ENCODE results near the gene CDON. TPM values are rescaled to one million over a fixed set of nuclear protein-coding genes. Genes with fewer than 3 reads are reported as not detected.

Gene CDON
- total and polyA plus RNA-seq, 8 donors: 0.31 to 80.8 (median 21.2) TPM

DNA sequence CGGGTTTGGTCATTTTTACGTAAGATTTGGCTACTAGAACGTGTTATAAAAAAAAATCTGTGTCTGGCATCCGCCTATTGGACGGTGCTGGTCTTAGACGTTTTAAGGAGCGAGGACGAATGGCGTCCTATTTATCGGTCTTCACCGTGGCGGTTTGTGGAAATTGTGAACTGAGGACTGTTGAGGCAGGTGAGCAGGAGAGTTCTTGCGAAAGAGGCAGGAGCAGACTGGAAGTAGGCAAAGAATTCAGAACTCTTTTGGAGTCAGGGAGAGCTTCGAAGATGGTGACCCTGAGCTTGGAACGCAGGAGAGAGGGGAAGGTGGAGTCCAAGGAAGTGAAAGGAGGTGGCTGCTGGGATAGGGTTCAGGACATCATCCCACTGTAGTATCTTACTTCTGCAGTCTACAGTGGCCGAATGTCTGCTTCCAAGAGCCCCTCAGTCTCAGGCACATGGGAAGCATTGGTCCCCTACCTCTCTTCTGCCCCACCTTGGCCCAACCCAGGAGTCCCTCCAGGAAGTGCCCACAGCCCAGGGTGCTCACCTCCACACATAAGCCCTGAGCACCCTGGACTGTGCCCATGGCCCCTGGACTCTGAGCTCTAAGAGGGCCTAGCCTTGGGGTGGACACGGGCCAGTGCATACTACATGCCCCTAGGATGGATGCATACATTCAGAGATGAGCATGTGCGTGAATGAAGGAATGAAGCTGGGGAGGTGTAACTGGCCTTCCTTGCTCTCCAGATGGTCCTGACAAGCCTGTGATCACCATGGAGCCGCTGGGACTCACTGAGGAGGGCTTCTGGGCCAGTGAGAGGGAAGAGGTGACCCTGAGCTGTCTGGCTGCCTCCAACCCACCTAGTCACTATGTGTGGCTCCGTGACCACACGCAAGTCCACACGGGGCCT lies 113.1 kb downstream of the CDON start:
- peaks cover 0 to 22% (median 0%) of the 10 kb centered on the region in 3 donors for H3K27me3 ChIP-seq
- TF ChIP-seq POLR2A (IDR thresholded peaks at IDR 0.05) (no peak), POLR2AphosphoS5 (IDR thresholded peaks at IDR 0.05) (no peak), EP300 (IDR thresholded peaks at IDR 0.05) (no peak)
- TF ChIP-seq, protein P1, sequence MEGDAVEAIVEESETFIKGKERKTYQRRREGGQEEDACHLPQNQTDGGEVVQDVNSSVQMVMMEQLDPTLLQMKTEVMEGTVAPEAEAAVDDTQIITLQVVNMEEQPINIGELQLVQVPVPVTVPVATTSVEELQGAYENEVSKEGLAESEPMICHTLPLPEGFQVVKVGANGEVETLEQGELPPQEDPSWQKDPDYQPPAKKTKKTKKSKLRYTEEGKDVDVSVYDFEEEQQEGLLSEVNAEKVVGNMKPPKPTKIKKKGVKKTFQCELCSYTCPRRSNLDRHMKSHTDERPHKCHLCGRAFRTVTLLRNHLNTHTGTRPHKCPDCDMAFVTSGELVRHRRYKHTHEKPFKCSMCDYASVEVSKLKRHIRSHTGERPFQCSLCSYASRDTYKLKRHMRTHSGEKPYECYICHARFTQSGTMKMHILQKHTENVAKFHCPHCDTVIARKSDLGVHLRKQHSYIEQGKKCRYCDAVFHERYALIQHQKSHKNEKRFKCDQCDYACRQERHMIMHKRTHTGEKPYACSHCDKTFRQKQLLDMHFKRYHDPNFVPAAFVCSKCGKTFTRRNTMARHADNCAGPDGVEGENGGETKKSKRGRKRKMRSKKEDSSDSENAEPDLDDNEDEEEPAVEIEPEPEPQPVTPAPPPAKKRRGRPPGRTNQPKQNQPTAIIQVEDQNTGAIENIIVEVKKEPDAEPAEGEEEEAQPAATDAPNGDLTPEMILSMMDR (IDR thresholded peaks at IDR 0.05): no peak
- no peak overlapping the region for H3K27ac ChIP-seq
- H3K36me3 ChIP-seq: no peaks in the 10 kb centered on the region
- H3K4me3 ChIP-seq: no peak overlapping the region
- 92 to 95% (median 94%) methylated on average over 18 to 22 of the region's 22 CpGs for WGBS, 5 donors
- H3K4me1 ChIP-seq: peaks cover 9 to 32% (median 24%) of the 10 kb centered on the region in 4 donors
- no peaks in the 10 kb centered on the region for H3K9me3 ChIP-seq
- intact Hi-C loops (cut with DNase I; ENCODE audit: low total_unique reads): no loop called here
- no peak for DNase-seq

GRCh38 chr11:125948278-125949051 lies 114.2 kb downstream of the CDON start:
- intact Hi-C loops (cut with DNase I; ENCODE audit: low total_unique reads): no loop called here
- 85 to 87% (median 85%) methylated on average over 15 to 23 of the region's 23 CpGs for WGBS, 5 donors
- Histone ChIP-seq H3K27me3 (peaks cover 0 to 22% (median 0%) of the 10 kb centered on the region in 3 donors), H3K4me1 (peaks cover 9 to 31% (median 23%) of the 10 kb centered on the region in 4 donors), H3K36me3 (no peaks in the 10 kb centered on the region), H3K4me3 (no peak overlapping the region), H3K9me3 (no peaks in the 10 kb centered on the region), H3K27ac (no peak overlapping the region)
- TF ChIP-seq POLR2A (IDR thresholded peaks at IDR 0.05): no peak
- no peak for TF ChIP-seq POLR2AphosphoS5 (IDR thresholded peaks at IDR 0.05)
- TF ChIP-seq EP300 (IDR thresholded peaks at IDR 0.05): no peak
- TF ChIP-seq, protein P1 (IDR thresholded peaks at IDR 0.05): no peak
- no peak for DNase-seq

- no peaks in the 10 kb centered on the region for H3K9me3 ChIP-seq
- no peaks in the 10 kb centered on the region for H3K36me3 ChIP-seq
- H3K4me3 ChIP-seq: no peak overlapping the region
- H3K27ac ChIP-seq: no peak overlapping the region
- TF ChIP-seq, protein P1 (IDR thresholded peaks at IDR 0.05): no peak
- TF ChIP-seq EP300 (IDR thresholded peaks at IDR 0.05): no peak
- TF ChIP-seq POLR2AphosphoS5 (IDR thresholded peaks at IDR 0.05): no peak
- TF ChIP-seq POLR2A (IDR thresholded peaks at IDR 0.05): no peak
- intact Hi-C loops (cut with DNase I; ENCODE audit: low total_unique reads): no loop called here
- 71 to 87% (median 82%) methylated on average over 6 to 24 of the region's 24 CpGs for WGBS, 5 donors
- H3K27me3 ChIP-seq: peaks cover 0 to 26% (median 0%) of the 10 kb centered on the region in 3 donors
- DNase-seq: no peak
- peaks cover under 1 to 22% (median 15%) of the 10 kb centered on the region in 4 donors for H3K4me1 ChIP-seq
Observed at GRCh38 chr11:125947419-125948277, 115.0 kb downstream of the CDON start.
